ENCODE data around the gene SHROOM3.
"Not testable (repeated sequence)": the region's sequence is repeated elsewhere in the genome, so short reads cannot be mapped to it uniquely, and the experiment has no call there.

The SHROOM3 gene

DNA sequence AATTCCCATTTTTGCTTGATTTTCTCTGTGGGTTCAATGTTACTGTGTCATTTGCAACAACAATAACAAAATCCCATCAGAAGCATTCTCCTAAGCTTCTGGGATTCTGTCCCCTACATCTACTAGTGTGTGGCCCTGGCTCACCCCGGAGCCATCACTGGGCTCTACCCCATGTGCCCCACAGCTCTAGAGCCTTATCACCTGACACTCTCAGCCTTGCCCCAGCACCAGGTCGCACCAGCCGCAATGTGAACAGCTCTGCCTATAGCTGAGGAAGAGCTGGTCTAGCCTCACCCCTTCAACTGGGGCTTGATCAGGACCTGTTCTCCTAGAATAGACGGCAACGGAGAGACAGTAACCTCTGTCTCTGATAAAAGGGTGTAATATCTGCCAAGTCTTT is 161.7 kb downstream of the SHROOM3 start:
- FAIRE-seq = no peak

DNA sequence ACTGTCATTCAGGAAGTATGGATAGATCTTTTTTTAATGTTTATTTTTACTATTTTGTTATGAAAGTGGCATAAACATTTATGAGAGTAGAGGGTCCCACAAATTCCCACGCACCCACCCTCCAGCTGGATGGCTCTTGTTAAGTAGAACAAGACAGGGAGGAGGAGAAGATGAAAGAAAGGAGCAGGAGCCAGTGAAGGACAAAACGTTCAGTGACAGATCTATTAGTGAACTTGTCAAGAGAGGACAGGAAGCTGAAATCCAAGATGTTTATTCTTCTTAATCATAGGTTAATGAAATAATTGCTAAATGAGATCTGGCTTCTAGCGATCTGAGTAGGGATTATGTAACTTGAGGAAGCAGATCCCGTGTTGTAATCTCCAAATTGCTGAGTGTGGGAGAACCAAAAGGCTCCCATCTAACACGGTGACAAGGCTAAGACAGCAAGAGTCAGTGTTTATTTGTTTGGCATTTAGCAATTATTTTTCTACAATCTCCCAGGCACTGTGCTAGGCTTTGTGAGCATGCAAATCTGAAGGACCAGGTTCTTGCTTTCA is 162.5 kb downstream of the SHROOM3 start:
- FAIRE-seq = no peak

DNA sequence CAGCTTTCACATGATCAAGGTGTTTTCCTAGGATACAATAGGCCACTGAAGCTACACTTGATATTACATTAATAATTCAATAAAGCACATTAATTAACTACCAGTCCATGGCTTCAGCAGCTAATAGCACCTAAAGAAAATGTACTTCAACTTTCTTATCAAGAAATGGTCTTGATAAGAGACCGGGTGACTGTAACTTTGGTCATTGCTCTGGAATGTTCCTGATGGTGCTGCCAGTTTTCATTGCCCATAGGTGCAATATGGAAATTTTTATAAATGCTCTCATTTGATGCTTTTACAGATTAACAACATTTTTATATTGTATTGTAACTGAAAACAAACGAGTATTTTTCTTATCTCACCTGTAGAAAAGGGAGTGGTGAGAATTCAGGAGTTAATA is 165.4 kb downstream of the SHROOM3 start:
- FAIRE-seq = no peak

DNA sequence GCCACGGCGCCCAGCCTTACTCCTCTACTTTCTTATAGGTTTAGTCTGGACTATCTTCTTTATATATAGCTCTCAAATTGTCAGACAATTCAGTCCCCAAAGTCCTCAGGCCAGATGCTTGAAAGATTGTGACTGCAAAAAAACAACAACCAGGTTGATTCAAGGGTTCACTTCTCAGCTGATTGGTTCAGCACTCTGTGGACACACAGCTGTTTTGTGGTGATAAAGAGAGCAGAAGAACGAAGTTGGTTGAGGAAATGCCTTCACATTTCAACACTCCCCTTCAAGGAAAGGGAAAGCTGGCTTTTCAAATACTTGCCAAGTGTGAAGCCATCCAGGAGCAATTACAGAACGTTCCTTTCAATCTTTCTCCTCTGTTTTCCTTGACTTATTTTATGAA is 166.8 kb downstream of the SHROOM3 start:
- FAIRE-seq = no peak

DNA sequence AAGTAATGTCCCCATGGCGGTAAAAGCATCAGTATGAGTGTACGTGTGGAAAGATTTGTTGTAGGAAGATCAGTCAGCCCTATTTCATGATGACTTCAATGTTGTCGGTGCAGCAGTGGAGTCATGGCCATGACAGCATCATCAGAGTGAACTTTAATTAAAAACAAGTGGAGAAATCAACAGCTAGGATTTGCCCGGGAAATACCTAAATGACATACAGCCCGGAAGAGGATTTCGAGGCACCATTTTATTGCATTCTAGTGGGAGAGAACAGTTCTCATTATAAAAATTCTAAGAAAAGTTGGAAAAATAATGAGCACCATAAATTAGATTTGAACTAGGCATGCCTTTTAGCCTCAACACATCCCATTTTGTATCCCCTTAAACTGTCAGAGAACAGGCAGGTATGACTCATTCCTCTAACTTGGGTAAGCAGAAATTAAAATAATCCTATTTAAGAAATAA is 170.1 kb downstream of the SHROOM3 start:
- peak; percentile 90 for FAIRE-seq

DNA sequence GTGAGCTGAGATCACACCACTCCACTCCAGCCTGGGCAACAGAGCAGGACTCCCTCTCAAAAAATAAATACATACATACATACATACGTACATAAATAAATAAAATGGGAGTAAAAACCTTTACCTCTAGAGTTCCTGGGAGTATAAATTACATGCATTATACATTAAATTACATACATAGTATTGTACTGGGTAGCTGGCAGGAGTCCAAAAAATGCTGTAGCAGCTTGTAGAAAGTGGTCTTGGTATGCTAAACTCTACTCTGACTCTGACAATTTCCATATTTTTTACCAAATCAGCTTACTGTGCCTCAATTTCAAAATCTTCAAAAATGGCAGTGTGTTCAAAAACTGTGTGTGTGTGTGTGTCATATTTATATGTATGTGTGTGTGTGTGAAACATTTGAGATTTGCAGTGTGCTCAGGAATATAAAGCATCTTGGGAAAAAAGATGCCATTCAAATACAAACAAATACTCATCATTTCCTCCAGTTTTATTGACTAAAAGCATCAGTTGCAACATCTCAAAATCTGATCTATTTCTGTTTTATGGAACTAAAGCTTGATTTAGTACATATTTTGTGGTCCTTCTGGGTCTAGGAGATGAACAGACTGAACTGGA is 171.7 kb downstream of the SHROOM3 start:
- no peak for FAIRE-seq

DNA sequence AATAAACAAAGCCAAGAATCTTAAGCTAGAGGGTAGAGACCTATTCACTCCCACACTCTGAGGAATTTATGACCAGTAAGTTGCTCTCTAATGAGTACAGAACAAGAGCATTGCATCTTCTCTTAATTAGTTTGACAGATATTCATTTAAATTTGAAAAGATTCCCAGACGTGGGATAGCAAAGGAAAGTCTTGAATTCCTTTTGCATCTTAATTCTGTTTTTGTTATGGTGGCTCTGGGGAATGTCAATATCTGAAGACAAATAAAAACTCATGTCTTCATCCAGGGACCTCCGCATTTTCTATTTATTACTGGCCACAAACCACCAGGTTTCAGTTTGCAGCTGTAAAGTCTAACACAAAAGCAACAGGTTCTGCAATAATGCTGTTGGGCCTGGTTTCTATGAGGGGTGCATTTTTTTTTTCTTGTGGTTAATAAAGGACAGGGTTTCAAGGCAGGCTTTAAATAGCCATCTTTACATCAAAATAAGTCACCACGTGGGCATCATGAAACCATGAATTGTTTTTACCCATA is 172.3 kb downstream of the SHROOM3 start:
- FAIRE-seq = peak; percentile 13

DNA sequence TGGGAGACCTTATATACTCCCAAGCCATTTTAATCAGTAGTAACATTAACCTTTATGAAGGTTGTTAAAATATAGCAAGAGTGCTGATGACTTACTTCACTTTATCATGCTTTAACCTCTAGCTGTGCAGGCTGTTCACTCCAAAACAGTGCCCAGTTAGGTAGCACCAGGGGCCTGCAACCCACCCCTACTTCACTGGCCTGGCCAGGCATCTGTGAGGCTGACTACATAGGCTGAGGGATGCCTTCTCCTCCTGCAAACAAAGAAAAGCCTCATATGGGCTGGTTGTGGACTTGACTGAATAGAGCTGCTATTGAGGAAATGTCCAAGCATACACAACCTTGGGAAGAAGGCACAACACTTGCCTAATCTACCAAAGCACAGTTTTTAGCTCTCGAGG is 172.8 kb downstream of the SHROOM3 start:
- FAIRE-seq = no peak

DNA sequence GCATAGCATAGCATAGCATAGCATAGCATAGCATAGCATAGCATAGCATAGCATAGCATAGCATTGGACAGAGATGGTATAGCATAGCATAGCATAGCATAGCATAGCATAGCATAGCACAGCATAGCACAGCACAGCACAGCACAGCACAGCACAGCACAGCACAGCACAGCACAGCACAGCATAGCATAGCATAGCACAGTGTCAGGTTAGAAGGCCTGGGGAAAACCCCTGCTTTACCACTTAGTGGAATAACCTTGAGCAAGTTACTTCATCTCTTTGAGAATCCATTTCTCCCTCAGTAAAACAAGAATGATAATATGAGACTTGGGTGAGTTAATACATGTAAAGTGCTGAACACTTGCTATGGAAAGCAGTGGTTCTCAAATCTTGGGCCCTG is 173.5 kb downstream of the SHROOM3 start:
- FAIRE-seq = not testable (repeated sequence)

DNA sequence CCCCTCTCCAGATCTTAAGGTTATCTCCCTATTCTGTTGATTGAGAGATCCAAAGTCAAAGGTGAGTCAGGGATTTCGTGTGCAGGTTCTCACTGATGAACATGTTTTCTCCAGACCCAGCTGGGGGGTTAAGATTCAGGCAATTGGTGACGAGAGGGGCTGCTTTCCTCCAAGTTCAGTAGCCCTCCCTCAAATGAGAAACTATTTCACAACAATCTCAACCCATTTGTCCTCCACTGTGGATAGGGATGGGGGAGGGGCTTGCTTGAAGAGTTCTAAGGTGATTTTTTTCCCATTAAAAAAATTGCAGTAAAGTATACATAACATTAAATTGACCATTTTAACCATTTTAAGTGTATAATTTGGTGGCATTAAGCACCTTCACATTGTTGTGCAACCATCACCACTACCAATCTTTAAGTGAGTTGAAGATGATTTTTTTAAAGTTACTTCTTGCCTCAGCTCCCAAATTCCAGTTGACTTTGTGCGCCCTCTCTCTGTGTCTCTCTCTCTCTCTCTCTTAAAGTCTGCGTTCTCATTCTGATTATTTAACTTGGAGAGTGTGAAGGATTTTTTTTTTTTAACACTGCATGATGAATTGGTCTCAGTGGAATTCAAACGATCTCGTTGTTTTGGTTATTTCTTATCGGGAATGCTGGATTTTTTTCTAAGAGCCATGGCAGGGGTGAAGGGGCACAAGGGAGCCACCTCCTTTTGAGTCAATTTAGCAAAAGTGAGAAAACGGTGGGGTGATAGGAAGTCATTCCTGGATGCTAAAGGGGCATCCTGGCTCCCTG is 175.9 kb downstream of the SHROOM3 start:
- FAIRE-seq = peak; percentile 21

DNA sequence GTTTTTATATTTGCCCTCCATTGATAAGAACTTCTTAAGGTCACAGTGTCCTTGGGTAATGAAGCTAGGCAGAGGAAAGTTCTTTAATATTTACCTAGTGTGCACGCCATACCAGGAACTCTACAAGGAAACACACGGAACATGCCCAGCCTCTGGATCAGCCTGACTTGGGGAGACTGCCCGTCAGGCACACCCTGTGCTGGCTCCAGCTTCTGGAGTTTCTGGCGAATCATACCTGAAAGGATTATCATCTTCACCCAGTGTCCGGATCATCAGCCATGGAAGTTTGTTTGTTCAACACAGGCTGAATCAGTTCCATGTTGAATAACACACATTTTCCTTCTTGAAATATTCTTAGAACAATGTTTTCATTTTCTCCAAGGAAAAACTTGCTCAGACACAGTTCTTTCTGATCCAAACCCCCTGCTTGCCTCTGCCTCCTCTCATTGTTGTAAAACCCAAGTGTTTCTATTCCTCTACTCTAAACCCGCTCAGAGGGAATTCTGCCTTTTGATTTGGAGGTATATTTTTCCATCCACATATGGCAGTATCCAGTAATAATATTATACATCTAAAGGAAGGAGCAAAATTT is 176.7 kb downstream of the SHROOM3 start:
- no peak for FAIRE-seq

DNA sequence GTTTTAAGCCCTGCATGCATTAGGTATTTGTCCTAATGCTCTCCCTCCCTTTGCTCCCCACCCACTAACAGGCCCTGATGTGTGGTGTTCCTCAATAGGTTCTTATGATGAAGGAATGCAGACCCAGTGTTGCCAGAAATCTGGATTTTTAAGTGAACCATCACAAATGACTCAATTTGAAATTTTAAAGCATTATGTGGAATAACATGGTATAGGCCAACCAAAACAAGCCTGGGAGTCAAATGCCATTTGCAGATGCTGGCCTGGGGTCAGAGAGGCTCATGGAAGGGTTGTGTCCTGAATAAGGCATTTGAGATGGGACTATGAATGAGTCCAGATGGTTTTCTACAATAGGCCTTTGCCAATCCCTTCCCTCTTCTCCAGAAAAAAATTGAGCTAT is 179.6 kb downstream of the SHROOM3 start:
- no peak for FAIRE-seq

DNA sequence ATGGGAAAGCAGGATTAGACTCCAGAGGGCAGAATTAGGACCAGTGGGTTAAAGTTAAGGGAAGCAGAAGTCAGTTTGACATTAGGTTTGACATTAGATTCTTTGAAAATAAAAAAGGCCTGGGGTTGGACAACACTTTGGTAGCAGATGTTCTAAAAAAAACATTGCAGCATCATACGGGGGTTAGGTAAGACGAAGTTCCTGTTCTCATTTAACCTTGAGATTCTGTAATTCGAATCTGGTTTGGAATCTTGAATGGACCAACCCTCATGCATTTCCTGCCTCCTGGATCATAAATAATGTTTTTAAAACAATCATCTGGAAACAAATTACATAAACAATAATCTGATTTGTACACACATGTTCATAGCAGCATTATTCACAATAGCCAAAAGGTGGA is 181.0 kb downstream of the SHROOM3 start:
- no peak for FAIRE-seq

DNA sequence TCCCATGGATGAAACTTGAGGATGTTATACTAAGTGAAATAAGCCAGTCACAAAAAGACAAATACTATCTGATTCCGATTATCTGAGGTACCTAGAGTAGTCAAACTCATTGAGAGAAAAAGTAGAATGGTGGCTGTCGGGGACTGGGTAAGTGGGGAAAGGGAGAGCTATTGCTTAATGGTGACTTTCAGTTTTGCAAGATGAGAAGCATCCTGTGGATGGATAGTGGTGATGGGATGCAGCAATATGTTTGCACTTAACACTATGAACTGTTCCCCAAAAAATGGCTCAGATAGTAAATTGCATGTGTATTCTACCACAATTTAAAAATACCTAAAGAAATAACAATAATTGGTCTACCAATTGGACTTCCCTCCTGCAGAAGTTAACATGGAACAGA is 181.5 kb downstream of the SHROOM3 start:
- no peak for FAIRE-seq

DNA sequence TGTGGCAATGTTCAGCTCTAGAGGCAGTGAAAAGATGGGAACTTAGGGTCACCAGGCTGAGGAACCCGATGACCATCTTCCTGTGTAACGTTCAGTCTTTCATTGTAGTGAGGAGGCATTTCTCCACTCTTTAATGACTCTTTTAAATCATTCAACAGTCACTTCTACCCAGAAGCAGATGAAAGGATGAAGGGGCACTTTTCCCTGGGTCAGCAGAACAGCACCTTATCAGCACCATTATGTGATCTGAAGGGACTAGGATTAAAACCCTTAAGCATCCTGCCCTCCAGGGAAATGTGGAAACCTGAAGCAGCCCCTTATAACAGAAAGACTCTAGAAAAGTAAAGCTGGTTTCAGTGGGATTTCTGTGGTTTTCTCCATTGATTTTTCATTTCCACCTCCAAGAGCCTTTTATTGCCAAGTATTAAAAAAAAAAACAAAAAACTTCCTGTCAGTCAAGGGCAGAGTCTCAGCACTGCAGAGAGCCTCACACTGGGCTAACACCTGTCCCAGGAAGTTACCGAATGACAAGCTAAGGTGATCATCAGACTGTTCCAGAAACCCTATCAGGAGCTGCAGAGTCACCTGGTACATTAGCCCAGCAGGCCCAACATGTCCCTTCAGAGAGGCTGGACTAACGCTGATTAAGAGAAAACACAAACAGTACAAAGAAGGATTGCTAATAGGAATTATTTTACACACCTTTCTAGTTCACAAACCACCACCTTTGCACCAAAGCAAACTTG is 185.9 kb downstream of the SHROOM3 start:
- no peak for FAIRE-seq

DNA sequence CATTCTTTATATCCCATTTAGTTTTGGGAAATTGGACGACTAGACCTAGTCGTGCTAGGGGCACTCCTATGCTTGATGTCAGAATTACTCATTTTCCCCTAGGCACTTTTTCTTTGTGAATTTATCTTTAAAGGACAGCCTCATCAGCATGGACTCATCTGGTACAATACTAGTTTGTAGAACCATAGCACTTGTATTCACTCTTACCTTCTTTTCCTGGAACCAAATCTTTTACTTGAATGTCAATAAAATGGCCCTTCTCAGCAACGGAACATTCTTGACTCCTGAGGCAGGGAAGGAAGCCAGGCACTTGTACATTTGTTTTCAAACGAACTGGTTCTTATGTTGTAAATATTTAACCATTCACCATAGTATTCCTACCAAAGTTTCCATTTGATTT is 187.1 kb downstream of the SHROOM3 start:
- FAIRE-seq = peak; percentile 63

DNA sequence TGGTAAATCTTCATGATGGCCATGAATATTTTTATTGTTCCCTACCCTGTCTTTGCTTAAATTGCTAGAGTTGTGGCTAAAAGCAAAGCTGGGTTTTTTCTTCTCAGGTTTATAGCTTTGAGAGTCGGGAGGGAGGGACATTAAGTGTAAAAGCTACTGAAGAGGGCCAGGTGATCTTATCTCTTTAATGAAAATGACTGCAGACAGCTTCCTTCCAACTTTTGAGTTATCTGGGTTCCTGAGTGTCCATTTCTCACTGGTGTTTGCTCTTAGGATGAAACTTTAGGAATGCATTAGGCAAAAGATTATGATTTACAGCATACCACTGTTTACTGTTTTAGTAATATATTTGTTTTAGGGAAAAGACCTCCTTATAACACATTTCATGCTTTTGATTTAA is 187.7 kb downstream of the SHROOM3 start:
- FAIRE-seq = peak; percentile 11

DNA sequence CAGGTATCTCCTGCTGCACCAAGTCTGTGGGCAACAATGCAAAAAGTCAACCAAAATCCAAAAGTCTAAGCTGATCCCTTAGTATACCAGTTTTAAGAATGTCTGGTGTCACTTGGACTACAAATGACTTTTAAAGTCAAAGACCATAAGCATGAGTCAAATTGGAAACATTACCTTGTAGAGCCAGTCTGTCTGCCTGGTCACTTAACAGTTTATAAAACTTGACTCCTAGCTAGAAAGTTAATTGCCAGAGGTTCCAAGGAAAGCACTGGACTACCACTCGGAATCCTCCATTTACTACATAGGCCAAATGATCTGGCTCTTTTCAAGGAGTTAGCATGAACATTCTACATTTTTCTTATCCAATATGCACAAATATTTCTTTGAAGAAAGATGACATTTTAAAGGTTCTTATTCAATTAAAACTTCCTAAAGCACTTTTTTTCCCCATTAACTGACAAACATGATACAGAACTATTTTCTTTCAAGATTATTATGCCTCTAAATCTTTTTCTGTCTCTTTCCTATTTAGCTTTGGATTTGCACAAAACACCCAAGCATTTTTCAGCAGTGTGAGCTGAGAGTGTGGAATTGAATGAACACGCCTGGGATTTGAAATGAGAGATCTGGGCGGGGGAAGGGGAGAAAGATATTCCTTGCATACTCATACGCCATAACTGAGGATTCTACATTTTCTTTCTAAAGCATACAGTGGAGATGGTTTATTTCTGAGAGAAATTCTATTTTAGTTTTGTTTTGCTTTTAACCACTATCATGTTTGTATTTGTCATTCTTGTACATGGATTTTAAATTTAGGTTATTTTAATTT is 188.4 kb downstream of the SHROOM3 start:
- FAIRE-seq = peak; percentile 92

DNA sequence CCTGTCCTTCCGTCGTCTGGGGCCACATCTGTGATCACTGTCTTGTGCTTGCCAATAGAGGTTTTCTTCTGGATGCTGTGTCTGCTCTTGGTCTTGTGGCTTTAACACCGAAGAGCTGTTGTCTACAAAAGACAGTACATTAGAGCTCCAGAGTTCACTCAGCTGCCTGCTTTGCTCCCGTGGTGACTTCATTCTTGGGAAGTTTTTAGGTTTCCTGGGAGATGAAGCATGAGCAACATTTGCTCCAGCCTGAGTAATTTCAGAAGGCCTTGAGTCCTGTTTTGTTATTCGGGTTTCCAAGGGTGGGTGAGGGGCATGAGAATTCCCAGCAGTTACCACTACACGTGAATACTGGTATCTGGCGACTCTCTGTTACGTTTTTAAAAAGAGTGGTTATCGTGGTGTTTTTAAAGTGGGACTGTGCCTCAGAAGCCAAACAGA is 189.2 kb downstream of the SHROOM3 start:
- FAIRE-seq = peak; percentile 83

DNA sequence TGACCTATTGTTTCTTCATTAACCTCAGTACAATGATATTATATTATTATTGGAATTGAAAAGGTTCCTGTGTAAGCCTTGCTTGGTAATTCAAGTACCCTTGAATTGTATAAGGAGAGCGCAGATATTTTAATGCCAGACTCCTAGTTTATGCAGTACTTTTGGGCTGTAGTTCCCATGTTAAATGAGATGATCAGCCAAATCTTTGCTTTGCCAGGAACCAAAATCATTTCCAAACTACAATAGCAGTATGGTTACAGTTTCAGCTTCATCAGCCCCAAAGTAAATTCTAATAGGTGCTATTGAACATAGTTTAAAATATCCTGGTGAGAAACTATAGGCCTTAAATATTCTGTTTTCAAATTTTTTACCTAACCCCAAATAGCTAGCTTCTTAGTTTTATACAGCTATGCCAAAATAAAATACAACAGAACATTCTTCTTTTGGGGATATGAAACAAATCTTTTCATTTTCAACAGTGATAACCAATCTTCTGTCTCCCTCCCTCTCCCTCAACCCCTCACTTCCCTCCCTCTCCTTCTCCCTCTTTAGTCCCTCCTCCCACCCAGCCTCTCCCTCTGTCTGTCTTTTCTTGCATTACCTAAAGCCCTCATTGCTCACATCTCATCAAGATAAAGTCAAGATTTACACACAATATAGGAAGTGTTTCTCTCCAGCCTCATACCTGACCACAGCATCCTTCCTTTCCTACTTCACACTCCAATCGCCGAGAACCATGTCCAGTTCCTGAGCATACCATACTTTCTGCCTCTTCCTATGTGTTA is 190.1 kb downstream of the SHROOM3 start:
- FAIRE-seq = no peak

Measured in G401.6 (cell line).